Measurements from ENCODE around the gene EIF4G3.

The EIF4G3 gene

GRCh38 chr1:21174654-21175323 lies 1.9 kb downstream of the EIF4G3 start:
- no peak for TF ChIP-seq CEBPB (IDR thresholded peaks at IDR 0.05)
- no peak for TF ChIP-seq USF1 (IDR thresholded peaks at IDR 0.05)

GRCh38 chr1:21174230-21174629 lies 2.5 kb downstream of the EIF4G3 start:
- TF ChIP-seq RAD21 (IDR thresholded peaks at IDR 0.05; ENCODE audit: low read depth) (no peak), TAF1 (IDR thresholded peaks at IDR 0.05; ENCODE audit: low read depth) (no peak), TCF12 (IDR thresholded peaks at IDR 0.05; ENCODE audit: low read depth) (no peak), YY1 (IDR thresholded peaks at IDR 0.05; ENCODE audit: low read depth) (no peak), CEBPB (IDR thresholded peaks at IDR 0.05) (no peak), MAX (IDR thresholded peaks at IDR 0.05) (no peak), ZBTB7A (IDR thresholded peaks at IDR 0.05; ENCODE audit: low read depth) (no peak), TEAD4 (IDR thresholded peaks at IDR 0.05) (no peak)

GRCh38 chr1:21170837-21171236 lies 5.9 kb downstream of the EIF4G3 start:
- TF ChIP-seq NFIC (IDR thresholded peaks at IDR 0.05) (peak; percentile 80), TEAD4 (IDR thresholded peaks at IDR 0.05) (peak; percentile 34)

GRCh38 chr1:21168444-21168843 lies 8.3 kb downstream of the EIF4G3 start:
- TF ChIP-seq REST (IDR thresholded peaks at IDR 0.05; ENCODE audit: low read depth) (no peak), CEBPB (IDR thresholded peaks at IDR 0.05) (no peak)

GRCh38 chr1:21165646-21166045 lies 11.1 kb downstream of the EIF4G3 start:
- TF ChIP-seq ZBTB7A (IDR thresholded peaks at IDR 0.05; ENCODE audit: low read depth) (no peak), TCF12 (IDR thresholded peaks at IDR 0.05; ENCODE audit: low read depth) (no peak), TAF1 (IDR thresholded peaks at IDR 0.05; ENCODE audit: low read depth) (no peak), TEAD4 (IDR thresholded peaks at IDR 0.05) (no peak), EGR1 (IDR thresholded peaks at IDR 0.05) (no peak), REST (IDR thresholded peaks at IDR 0.05; ENCODE audit: low read depth) (no peak)

GRCh38 chr1:21165076-21165475 lies 11.6 kb downstream of the EIF4G3 start:
- no peak for TF ChIP-seq TAF1 (IDR thresholded peaks at IDR 0.05; ENCODE audit: low read depth)
- no peak for TF ChIP-seq TEAD4 (IDR thresholded peaks at IDR 0.05)
- TF ChIP-seq FOXM1 (IDR thresholded peaks at IDR 0.05; ENCODE audit: borderline replicate concordance, low read depth): no peak

- TF ChIP-seq TEAD4 (IDR thresholded peaks at IDR 0.05) (no peak), EGR1 (IDR thresholded peaks at IDR 0.05) (no peak), ZBTB7A (IDR thresholded peaks at IDR 0.05; ENCODE audit: low read depth) (no peak), YY1 (IDR thresholded peaks at IDR 0.05; ENCODE audit: low read depth) (no peak), USF1 (IDR thresholded peaks at IDR 0.05) (no peak), CREB1 (IDR thresholded peaks at IDR 0.05; ENCODE audit: low read depth) (no peak), RAD21 (IDR thresholded peaks at IDR 0.05; ENCODE audit: low read depth) (no peak), FOXM1 (IDR thresholded peaks at IDR 0.05; ENCODE audit: borderline replicate concordance, low read depth) (no peak), TCF12 (IDR thresholded peaks at IDR 0.05; ENCODE audit: low read depth) (no peak), MAX (IDR thresholded peaks at IDR 0.05) (no peak), TAF1 (IDR thresholded peaks at IDR 0.05; ENCODE audit: low read depth) (no peak), NFIC (IDR thresholded peaks at IDR 0.05) (no peak), EP300 (IDR thresholded peaks at IDR 0.05; ENCODE audit: borderline replicate concordance) (no peak), REST (IDR thresholded peaks at IDR 0.05; ENCODE audit: low read depth) (no peak)
Observed at GRCh38 chr1:21164266-21164665, 12.4 kb downstream of the EIF4G3 start.
